GM12892 (cell line): ENCODE data around the gene MAP3K21.

Experiments
- POLR2A ChIP-seq: IDR thresholded peaks from 2 replicates; pipeline ENCODE4 v1.6.1; 2011; ENCODE audit warnings: low read depth, low read length, control low read depth
- POLR2AphosphoS5 ChIP-seq: IDR thresholded peaks from 2 replicates; pipeline ENCODE4 v1.6.1; 2011; ENCODE audit warnings: low read depth, low read length, control low read depth
- TAF1 ChIP-seq: IDR thresholded peaks from 2 replicates; pipeline ENCODE4 v1.6.1; 2011; ENCODE audit warnings: low read depth, mild to moderate bottlenecking, control low read depth, low read length, borderline replicate concordance

DNA sequence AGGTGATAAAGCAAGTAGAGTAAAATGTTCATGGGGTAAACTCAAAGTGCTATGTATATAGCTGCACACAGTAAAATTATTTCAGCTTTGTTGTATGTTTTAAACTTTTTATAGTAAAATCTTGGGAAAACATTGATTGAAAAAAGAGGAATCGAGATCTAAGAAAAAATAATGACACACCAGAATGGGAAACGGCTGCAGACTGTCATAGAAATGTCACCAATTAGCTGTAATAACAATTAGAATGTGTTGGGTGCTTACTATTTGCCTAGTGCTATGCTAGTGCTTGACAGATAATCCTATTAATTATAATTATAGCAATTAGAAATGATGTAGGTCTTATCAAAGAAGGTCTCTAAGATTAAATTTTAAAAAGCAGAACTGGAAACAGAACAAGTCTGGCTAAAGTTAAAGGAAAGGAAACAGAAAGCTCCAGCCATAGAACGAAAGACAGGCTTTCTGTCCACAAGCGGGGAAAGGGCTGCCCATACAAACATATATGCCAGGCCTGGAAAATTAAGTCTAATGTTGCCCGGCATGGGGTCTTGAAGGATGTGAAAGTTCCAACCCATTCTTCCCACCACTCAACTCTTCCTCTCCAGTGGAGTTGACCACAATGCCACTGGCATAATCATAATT, 37.0 kb upstream of the MAP3K21 start:
- TF ChIP-seq POLR2AphosphoS5 (no peak), POLR2A (no peak), TAF1 (no peak)
